ENCODE measurements around the gene ZNF407.

The ZNF407 gene

DNA sequence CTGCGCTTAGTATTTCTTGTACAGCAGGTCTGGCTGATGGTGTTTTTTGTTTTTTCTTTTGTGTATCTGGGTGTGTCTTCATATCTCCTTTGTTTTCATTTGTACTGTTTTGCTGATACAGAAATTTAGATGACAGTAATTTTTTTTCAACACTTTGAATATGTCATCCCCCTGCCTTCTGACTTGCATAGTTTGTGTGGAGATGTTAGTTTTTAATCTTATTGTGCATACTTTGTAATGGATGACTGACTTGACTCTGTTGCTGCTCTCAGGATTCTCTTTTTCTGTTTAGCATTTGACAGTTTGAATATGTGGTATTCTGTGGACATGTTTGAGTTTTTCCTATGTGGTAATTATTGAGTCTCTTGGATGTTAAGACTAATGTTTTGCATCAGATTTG lies 161.3 kb downstream of the ZNF407 start:
- Histone ChIP-seq H3K4me1 (ENCODE audit: insufficient read depth, low read length) (peaks cover 8% of the 10 kb centered on the region), H3K9ac (ENCODE audit: low read depth, low read length) (no peak overlapping the region), H3K27ac (ENCODE audit: low read length) (no peak overlapping the region), H3K4me3 (ENCODE audit: low read depth in 1 of 2, low read length in 2 of 2) (no peak overlapping the region), H3K4me2 (ENCODE audit: insufficient read depth, low read length) (no peak overlapping the region), H3K79me2 (ENCODE audit: insufficient read depth, low read length) (no peaks in the 10 kb centered on the region), H3K27me3 (ENCODE audit: insufficient read depth, low read length, poor library complexity) (no peaks in the 10 kb centered on the region), H4K20me1 (ENCODE audit: insufficient read depth, low read length) (no peaks in the 10 kb centered on the region), H3K36me3 (ENCODE audit: insufficient read depth, low read length) (no peaks in the 10 kb centered on the region), H3K9me3 (ENCODE audit: insufficient read depth, low read length, severe bottlenecking) (peaks cover 8% of the 10 kb centered on the region), H2AFZ (ENCODE audit: low read depth, low read length) (no peak overlapping the region)
- ATAC-seq (ENCODE audit: insufficient read depth, low read depth) (no peak), DNase-seq (no peak)
- no peak for TF ChIP-seq EZH2 (IDR thresholded peaks at IDR 0.05; ENCODE audit: borderline replicate concordance, low read depth, low read length, severe bottlenecking)
- TF ChIP-seq, protein P1, sequence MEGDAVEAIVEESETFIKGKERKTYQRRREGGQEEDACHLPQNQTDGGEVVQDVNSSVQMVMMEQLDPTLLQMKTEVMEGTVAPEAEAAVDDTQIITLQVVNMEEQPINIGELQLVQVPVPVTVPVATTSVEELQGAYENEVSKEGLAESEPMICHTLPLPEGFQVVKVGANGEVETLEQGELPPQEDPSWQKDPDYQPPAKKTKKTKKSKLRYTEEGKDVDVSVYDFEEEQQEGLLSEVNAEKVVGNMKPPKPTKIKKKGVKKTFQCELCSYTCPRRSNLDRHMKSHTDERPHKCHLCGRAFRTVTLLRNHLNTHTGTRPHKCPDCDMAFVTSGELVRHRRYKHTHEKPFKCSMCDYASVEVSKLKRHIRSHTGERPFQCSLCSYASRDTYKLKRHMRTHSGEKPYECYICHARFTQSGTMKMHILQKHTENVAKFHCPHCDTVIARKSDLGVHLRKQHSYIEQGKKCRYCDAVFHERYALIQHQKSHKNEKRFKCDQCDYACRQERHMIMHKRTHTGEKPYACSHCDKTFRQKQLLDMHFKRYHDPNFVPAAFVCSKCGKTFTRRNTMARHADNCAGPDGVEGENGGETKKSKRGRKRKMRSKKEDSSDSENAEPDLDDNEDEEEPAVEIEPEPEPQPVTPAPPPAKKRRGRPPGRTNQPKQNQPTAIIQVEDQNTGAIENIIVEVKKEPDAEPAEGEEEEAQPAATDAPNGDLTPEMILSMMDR (IDR thresholded peaks at IDR 0.05; ENCODE audit: borderline replicate concordance, extremely low read depth, low read length, poor library complexity, severe bottlenecking): no peak

DNA sequence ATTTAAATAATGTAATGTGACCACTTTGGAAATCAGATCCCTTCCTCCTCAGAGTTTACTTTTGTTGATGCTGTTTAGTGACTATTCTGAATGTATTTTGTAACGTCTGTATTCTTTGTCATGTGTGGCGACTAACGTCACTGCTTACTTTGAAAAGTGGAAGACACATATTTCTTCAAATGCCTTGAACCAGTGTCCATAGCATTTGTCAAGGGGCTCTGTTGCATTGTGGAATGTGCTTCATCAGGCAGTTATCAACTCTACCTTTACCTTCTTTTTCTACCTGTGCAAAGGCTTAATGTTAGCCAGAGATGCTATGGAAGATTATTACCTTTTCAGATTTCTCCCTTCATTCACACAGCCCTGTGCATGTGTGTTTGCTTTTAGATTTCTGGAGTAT lies 162.4 kb downstream of the ZNF407 start:
- H3K9me3 ChIP-seq (ENCODE audit: insufficient read depth, low read length, severe bottlenecking): peaks cover 8% of the 10 kb centered on the region
- H2AFZ ChIP-seq (ENCODE audit: low read depth, low read length): no peak overlapping the region
- H3K79me2 ChIP-seq (ENCODE audit: insufficient read depth, low read length): no peaks in the 10 kb centered on the region
- TF ChIP-seq, protein P1 (IDR thresholded peaks at IDR 0.05; ENCODE audit: borderline replicate concordance, extremely low read depth, low read length, poor library complexity, severe bottlenecking): no peak
- TF ChIP-seq EZH2 (IDR thresholded peaks at IDR 0.05; ENCODE audit: borderline replicate concordance, low read depth, low read length, severe bottlenecking): no peak
- no peak overlapping the region for H3K4me3 ChIP-seq (ENCODE audit: low read depth in 1 of 2, low read length in 2 of 2)
- DNase-seq (no peak), ATAC-seq (ENCODE audit: insufficient read depth, low read depth) (no peak)
- peaks cover 8% of the 10 kb centered on the region for H3K4me1 ChIP-seq (ENCODE audit: insufficient read depth, low read length)
- no peak overlapping the region for H3K4me2 ChIP-seq (ENCODE audit: insufficient read depth, low read length)
- H3K27me3 ChIP-seq (ENCODE audit: insufficient read depth, low read length, poor library complexity): no peaks in the 10 kb centered on the region
- H4K20me1 ChIP-seq (ENCODE audit: insufficient read depth, low read length): no peaks in the 10 kb centered on the region
- H3K27ac ChIP-seq (ENCODE audit: low read length): no peak overlapping the region
- H3K9ac ChIP-seq (ENCODE audit: low read depth, low read length): no peak overlapping the region
- no peaks in the 10 kb centered on the region for H3K36me3 ChIP-seq (ENCODE audit: insufficient read depth, low read length)

DNA sequence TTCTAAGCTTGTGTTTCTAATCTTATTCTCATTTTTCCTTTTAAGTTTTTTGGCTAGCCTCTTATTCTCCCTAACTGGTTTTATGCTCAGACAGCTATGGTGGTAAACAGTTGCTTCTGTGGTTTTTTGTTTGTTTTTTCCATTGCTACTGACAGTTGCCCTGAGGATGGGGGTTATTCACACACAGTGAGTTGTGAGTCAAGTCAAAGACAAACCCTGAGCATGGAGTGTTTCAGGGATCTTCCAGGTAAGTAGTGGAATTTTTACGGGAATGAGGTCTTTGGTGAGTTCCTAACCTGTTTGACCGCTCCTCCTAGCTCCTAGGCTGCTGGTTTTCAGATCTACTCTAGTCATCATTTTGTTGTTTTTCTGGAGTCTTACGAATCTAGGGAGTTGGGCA lies 162.8 kb downstream of the ZNF407 start:
- Histone ChIP-seq H4K20me1 (ENCODE audit: insufficient read depth, low read length) (no peaks in the 10 kb centered on the region), H2AFZ (ENCODE audit: low read depth, low read length) (no peak overlapping the region), H3K27ac (ENCODE audit: low read length) (no peak overlapping the region), H3K79me2 (ENCODE audit: insufficient read depth, low read length) (no peaks in the 10 kb centered on the region), H3K4me3 (ENCODE audit: low read depth in 1 of 2, low read length in 2 of 2) (no peak overlapping the region), H3K36me3 (ENCODE audit: insufficient read depth, low read length) (no peaks in the 10 kb centered on the region), H3K4me1 (ENCODE audit: insufficient read depth, low read length) (peaks cover 8% of the 10 kb centered on the region), H3K9me3 (ENCODE audit: insufficient read depth, low read length, severe bottlenecking) (peaks cover 8% of the 10 kb centered on the region), H3K4me2 (ENCODE audit: insufficient read depth, low read length) (no peak overlapping the region), H3K27me3 (ENCODE audit: insufficient read depth, low read length, poor library complexity) (no peaks in the 10 kb centered on the region), H3K9ac (ENCODE audit: low read depth, low read length) (no peak overlapping the region)
- peak; percentile 44; the same call in 2 of the 3 replicates for ATAC-seq (ENCODE audit: insufficient read depth, low read depth)
- no peak for DNase-seq
- TF ChIP-seq, protein P1 (IDR thresholded peaks at IDR 0.05; ENCODE audit: borderline replicate concordance, extremely low read depth, low read length, poor library complexity, severe bottlenecking): no peak
- no peak for TF ChIP-seq EZH2 (IDR thresholded peaks at IDR 0.05; ENCODE audit: borderline replicate concordance, low read depth, low read length, severe bottlenecking)

DNA sequence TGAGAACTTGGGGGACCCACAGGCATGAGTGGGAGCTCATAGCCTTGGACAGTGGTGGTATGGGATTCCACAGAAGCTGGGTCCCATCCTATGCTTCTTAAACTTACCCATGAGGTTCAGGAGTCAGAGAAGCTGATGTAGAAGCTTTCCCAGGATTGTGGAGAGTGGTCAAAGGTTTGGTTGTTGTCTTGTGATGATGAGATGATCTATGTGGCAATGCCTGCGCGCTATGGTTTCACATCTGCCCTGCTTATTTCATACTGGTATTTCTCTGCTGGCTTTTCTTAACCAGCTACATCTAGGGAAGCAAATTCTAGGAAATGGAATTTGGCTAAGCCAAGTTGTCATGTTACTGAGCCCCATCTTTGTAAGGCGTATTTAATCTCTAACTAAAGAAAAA lies 168.6 kb downstream of the ZNF407 start:
- no peaks in the 10 kb centered on the region for H3K27me3 ChIP-seq (ENCODE audit: insufficient read depth, low read length, poor library complexity)
- no peaks in the 10 kb centered on the region for H3K36me3 ChIP-seq (ENCODE audit: insufficient read depth, low read length)
- DNase-seq: no peak
- TF ChIP-seq, protein P1 (IDR thresholded peaks at IDR 0.05; ENCODE audit: borderline replicate concordance, extremely low read depth, low read length, poor library complexity, severe bottlenecking): no peak
- no peak for TF ChIP-seq EZH2 (IDR thresholded peaks at IDR 0.05; ENCODE audit: borderline replicate concordance, low read depth, low read length, severe bottlenecking)
- no peak overlapping the region for H3K4me3 ChIP-seq (ENCODE audit: low read depth in 1 of 2, low read length in 2 of 2)
- ATAC-seq (ENCODE audit: insufficient read depth, low read depth): no peak
- no peaks in the 10 kb centered on the region for H4K20me1 ChIP-seq (ENCODE audit: insufficient read depth, low read length)
- H2AFZ ChIP-seq (ENCODE audit: low read depth, low read length): no peak overlapping the region
- H3K4me2 ChIP-seq (ENCODE audit: insufficient read depth, low read length): no peak overlapping the region
- H3K79me2 ChIP-seq (ENCODE audit: insufficient read depth, low read length): no peaks in the 10 kb centered on the region
- no peaks in the 10 kb centered on the region for H3K9me3 ChIP-seq (ENCODE audit: insufficient read depth, low read length, severe bottlenecking)
- H3K4me1 ChIP-seq (ENCODE audit: insufficient read depth, low read length): no peaks in the 10 kb centered on the region
- H3K27ac ChIP-seq (ENCODE audit: low read length): no peak overlapping the region
- no peak overlapping the region for H3K9ac ChIP-seq (ENCODE audit: low read depth, low read length)

Measured in DND-41 (cell line).